ENCODE data around the gene CGB7.
"Not testable (repeated sequence)": the region's sequence is repeated elsewhere in the genome, so short reads cannot be mapped to it uniquely, and the experiment has no call there.

Gene CGB7

DNA sequence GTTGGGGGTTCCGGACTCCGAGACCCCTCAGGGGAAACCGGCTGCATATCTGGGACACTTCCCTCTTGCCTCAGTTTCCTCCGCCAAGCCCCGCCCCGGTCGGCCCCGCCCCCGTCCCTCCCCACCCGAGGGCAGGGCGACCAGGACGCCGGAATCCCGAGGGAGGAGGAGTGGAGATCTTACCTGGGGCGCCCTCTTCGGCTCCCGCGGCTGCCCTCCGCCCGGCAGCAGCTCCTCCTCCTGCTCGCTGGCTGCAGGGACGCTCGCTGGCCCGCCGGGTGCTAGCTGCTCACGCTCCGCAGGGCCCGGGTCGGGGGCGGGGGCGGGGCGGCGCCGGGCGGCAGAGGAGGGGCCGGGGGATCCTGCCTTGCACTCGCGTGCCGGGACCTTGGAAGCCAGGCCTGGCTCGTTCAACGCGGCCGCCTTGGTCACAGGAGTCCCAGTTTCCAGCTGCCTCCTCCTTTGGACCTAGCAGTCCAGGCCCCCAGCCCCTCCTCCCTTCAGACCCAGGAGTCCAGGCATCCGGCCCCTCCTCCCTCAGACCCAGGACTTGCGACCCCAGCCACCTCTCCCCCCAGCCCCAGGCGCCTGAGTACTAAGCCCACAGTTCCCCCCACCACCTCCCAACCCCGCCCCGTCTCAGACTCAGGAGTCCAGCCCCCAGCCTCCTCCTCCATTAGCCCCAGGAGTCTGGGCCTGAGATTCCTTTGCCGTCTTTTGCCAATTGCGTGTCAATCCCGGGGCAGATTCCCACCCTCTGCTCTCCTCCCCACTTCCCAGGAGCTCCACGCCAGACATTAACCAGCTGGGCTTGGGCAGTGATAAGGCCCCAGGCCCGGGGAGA is 7.4 kb upstream of the CGB7 start, which contains the start of gene NTF4:
NTF4 (minus strand) TSS at position 51 of the 844 bp plus-strand sequence. CDS start 2,821 bp downstream, outside the sequence.
- peak; percentile 21 for DNase-seq (ENCODE audit: low read depth)
- TF ChIP-seq, protein P1, sequence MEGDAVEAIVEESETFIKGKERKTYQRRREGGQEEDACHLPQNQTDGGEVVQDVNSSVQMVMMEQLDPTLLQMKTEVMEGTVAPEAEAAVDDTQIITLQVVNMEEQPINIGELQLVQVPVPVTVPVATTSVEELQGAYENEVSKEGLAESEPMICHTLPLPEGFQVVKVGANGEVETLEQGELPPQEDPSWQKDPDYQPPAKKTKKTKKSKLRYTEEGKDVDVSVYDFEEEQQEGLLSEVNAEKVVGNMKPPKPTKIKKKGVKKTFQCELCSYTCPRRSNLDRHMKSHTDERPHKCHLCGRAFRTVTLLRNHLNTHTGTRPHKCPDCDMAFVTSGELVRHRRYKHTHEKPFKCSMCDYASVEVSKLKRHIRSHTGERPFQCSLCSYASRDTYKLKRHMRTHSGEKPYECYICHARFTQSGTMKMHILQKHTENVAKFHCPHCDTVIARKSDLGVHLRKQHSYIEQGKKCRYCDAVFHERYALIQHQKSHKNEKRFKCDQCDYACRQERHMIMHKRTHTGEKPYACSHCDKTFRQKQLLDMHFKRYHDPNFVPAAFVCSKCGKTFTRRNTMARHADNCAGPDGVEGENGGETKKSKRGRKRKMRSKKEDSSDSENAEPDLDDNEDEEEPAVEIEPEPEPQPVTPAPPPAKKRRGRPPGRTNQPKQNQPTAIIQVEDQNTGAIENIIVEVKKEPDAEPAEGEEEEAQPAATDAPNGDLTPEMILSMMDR (IDR thresholded peaks at IDR 0.05; ENCODE audit: low read length, missing control alignments) = no peak

DNA sequence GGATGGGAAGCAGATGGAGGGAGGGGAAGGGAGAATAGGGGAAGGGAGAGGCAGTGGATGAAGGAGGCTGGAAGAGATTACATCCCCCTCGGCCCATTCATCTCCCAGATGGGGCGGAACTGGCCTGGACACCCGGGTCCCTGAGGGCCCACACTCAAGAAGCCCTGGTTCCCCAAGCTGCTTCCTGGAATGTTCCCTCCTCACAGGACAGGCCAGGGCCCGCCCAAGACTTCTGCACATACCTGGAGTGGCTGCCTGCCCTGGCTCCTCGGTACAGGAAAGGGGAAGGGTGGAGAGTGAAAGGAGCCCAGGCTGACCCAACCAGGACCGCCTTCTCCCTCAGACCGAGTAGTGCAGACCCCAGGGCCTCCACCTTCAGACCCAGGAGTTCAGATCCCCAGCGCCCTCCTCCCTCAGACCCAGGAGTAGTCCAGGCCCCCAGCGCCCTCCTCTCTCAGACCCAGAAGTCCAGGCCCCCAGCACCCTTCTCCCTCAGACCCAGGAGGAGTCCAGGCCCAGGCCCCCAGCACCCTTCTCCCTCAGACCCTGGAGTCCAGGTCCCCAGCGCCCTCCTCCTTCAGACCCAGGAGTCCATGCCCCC is 6.6 kb upstream of the CGB7 start:
- TF ChIP-seq, protein P1 (IDR thresholded peaks at IDR 0.05; ENCODE audit: low read length, missing control alignments) = no peak
- DNase-seq (ENCODE audit: low read depth) = no peak
- H3K4me3 ChIP-seq (replicated peaks; ENCODE audit: low read depth, low read length) = no peak overlapping the region

More for the DNA sequence above, 7.4 kb upstream of the CGB7 start, which contains the start of gene NTF4:
- H3K4me3 ChIP-seq (replicated peaks; ENCODE audit: low read depth, low read length) = no peak within 1 kb of the TSS

DNA sequence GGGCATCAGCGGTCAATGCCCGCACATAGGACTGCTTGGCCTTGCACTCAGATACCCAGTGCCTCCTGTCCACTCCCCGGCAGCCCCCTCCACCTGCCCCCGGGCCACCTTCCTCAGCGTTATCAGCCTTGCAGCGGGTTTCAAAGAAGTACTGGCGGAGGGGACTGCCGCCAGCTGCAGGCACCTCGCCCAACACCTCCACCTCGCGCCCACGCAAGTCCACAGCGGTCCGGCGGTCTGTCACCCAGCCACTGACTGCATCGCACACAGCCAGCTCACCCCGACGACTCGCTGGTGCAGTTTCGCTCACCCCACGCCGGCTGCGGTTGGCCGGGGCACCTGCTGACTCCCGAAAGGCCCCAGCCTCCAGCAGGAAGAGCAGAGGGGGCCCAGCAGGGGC is 3.9 kb upstream of the CGB7 start:
- DNase-seq (ENCODE audit: low read depth) = no peak
- TF ChIP-seq, protein P1 (IDR thresholded peaks at IDR 0.05; ENCODE audit: low read length, missing control alignments) = no peak
- H3K4me3 ChIP-seq (replicated peaks; ENCODE audit: low read depth, low read length) = no peak overlapping the region

DNA sequence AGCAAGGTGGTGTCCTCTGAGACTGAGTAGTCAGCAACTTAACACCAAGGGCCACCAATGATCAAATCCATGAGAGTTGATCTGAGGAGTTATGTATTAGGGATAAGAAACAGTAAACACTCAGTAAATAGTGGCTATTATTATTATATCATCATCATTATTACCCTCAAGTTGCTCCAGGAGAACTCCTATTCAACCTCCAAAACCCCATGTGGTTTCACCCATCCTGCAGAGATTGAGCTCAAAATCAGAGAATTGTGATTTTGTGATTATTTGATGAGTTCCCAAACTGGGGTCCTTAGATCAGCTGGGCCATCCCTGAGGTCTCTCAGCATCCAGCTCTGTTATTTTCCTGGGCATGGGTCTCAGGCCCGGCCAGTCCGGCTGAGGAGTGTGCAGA is 3.5 kb upstream of the CGB7 start:
- DNase-seq (ENCODE audit: low read depth) = no peak
- no peak overlapping the region for H3K4me3 ChIP-seq (replicated peaks; ENCODE audit: low read depth, low read length)
- TF ChIP-seq, protein P1 (IDR thresholded peaks at IDR 0.05; ENCODE audit: low read length, missing control alignments) = no peak

DNA sequence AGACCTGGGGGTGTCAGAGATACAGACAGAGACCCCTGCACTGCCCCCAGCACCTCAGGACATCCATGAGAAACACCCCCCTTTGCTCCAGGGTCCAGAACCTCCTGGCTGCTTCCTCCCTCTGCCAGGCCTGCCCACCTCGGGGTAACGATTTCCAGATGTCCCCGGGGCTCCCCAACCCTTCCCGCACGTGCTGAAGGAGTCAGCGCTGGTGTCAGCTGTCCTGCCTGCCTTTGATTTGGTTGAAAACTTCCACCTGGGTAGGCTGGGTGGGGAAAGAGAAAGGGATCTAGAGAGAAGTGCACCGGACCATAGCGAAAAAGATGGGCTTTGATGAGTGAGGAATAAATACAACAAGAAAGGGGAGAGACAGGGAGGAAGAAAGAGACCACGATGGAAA is 1.5 kb upstream of the CGB7 start:
- DNase-seq (ENCODE audit: low read depth) = no peak
- TF ChIP-seq, protein P1 (IDR thresholded peaks at IDR 0.05; ENCODE audit: low read length, missing control alignments) = no peak
- H3K4me3 ChIP-seq (replicated peaks; ENCODE audit: low read depth, low read length) = no peak overlapping the region

DNA sequence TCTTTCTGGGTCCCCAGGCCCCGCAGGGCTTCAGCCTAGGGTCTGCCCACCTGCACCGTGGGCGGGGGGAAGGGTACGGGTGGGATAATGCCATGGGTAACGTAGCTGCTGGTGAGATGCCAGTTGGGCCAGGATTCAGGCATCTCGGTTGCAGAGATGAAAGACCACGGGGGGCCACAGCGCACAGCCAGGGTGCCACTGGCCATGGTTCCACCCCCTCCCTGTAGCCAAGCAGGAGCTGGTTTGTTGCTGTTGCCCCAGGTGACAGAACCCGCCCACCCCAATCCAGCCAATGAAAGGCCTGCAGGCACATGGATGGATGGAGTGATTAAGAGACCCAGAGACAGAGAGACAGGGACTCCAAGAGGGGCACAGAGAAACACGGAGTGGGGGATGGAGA is 1.0 kb upstream of the CGB7 start:
- no peak overlapping the region for H3K4me3 ChIP-seq (replicated peaks; ENCODE audit: low read depth, low read length)
- TF ChIP-seq, protein P1 (IDR thresholded peaks at IDR 0.05; ENCODE audit: low read length, missing control alignments) = no peak
- DNase-seq (ENCODE audit: low read depth) = no peak

DNA sequence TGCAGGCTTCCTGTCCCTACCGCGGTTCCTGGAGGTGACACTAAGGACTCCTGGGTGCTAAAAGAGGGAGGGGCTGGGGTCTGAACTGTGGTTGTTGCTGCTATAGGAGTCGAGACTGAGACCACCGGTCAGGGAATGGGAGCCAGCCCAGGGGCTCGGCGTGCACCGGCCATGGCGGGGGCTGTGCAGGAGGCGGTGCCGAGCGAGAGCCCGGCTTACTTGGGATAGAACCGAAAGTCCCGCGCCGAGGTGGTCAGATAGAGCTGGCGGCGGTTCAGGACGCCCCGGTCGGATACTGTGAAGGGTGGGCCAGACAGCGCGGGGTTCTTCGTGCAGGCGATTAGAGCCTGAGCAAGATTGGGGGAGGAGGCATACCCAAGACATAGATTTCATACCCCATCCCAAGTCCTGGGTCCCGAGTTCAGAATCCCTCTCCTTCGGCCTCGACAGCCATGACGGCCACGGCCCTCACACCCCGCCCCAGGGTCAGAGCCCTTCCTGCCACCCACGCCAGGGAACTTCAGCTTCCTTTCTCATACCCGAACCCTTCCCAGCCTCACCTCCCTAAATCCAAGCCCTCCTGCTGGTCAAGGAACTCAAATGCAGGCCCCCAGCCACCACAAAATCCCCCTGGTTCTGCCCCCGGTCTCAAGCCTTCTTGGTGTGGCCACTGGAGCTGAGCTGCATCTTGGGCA is 500 bp downstream of the CGB7 start:
- H3K4me3 ChIP-seq (replicated peaks; ENCODE audit: low read depth, low read length) = peak overlapping the region; percentile 57
- DNase-seq (ENCODE audit: low read depth) = not testable (repeated sequence)
